Esophagus muscularis mucosa (tissue), 4 donors: Measurements from ENCODE around the gene SYNE1. TPM values are rescaled to one million over a fixed set of nuclear protein-coding genes. Genes with fewer than 3 reads are reported as not detected.

Source experiments
- DNase-seq: peaks from one replicate; pipeline ENCODE4 v3.0.0-alpha.2; 2017; ENCODE audit errors: extremely low spot score
- H3K27ac ChIP-seq, 4 donors: fragments of 200-600 bp; sonication (generic); replicated peaks in 1 of 4; 1 replicate in 3 of 4; 2 replicates in 1 of 4; pipeline ENCODE4 v1.5.1; 2016 to 2019; ENCODE audit warnings: mild to moderate bottlenecking in 1 of 4
- H3K27me3 ChIP-seq, 4 donors: fragments of 200-600 bp; sonication (generic); one replicate each; pipeline versions ENCODE4 v1.5.1 to v1.6.0; 2016 to 2019
- H3K36me3 ChIP-seq, 4 donors: fragments of 200-600 bp; sonication (generic); one replicate each; pipeline ENCODE4 v1.5.1; 2016 to 2019
- H3K4me1 ChIP-seq, 4 donors: fragments of 200-600 bp; sonication (generic); one replicate each; pipeline ENCODE4 v1.5.1; 2016 to 2019
- H3K4me3 ChIP-seq, 4 donors: fragments of 200-600 bp; sonication (generic); 1 replicate in 2 of 4; 2 replicates in 2 of 4; pipeline ENCODE4 v1.5.1; 2016 to 2019; ENCODE audit warnings: mild to moderate bottlenecking in 4 of 4, moderate library complexity in 1 of 4
- H3K9me3 ChIP-seq, 4 donors: fragments of 200-600 bp; sonication (generic); 1 replicate in 3 of 4; 2 replicates in 1 of 4; pipeline ENCODE4 v1.5.1; 2016 to 2019
- EP300 ChIP-seq: sonication (generic); formaldehyde crosslinking; IDR thresholded peaks from one replicate; pipeline ENCODE4 v1.6.1; 2017; ENCODE audit warnings: antibody characterized with exemption
- POLR2A ChIP-seq: fragments of 450-650 bp; IDR thresholded peaks from one replicate; pipeline ENCODE4 v1.6.1; 2017; ENCODE audit warnings: antibody characterized with exemption, moderate library complexity, mild to moderate bottlenecking, low read depth
- POLR2AphosphoS5 ChIP-seq, 2 donors: sonication (generic); formaldehyde crosslinking; IDR thresholded peaks; one replicate each; pipeline ENCODE4 v1.6.1; 2017; ENCODE audit warnings: antibody characterized with exemption in 2 of 2
- WGBS: methylation state at CpG from one replicate; pipeline ENCODE4 v1.1.5; 2018; 5-methylcytosine and 5-hydroxymethylcytosine counted together
- intact Hi-C: fragments of 100-400 bp; cut with DNase I; formaldehyde crosslinking; loops from one replicate; pipeline ENCODE4 v1.15.1; 2023
- total RNA-seq, 4 donors: library from RNA; depleted of rRNA; stranded (reverse); fragments of >200 nt; gene quantifications; one replicate each; pipeline versions ENCODE4 v1.1.0 to v1.2.1, GENCODE V29; 2016
- TF ChIP-seq, protein P1 (sequence below), 3 experiments: fragments of 200-600 bp in 2 of 3; fragments of 450-650 bp in 1 of 3; sonication (generic) in 2 of 3; IDR thresholded peaks; one replicate each; pipeline ENCODE4 v1.5.1; 2017 to 2019; ENCODE audit warnings: antibody characterized with exemption in 3 of 3, mild to moderate bottlenecking in 2 of 3, moderate library complexity in 1 of 3

The SYNE1 gene
- total RNA-seq, 4 donors from 2014 or later = 151 to 196 (median 170) TPM

- Histone ChIP-seq H3K36me3 (peaks cover 32 to 79% (median 47%) of the 10 kb centered on the region in 4 donors), H3K27ac (peak overlapping the region in 3 of 4 donors; percentile 1 to 29 (median 2))
- 37% methylated on average over 1 of the region's 1 CpG for WGBS
These were observed 331.5 kb downstream of the SYNE1 start for GRCh38 chr6:152305672-152306071.

DNA sequence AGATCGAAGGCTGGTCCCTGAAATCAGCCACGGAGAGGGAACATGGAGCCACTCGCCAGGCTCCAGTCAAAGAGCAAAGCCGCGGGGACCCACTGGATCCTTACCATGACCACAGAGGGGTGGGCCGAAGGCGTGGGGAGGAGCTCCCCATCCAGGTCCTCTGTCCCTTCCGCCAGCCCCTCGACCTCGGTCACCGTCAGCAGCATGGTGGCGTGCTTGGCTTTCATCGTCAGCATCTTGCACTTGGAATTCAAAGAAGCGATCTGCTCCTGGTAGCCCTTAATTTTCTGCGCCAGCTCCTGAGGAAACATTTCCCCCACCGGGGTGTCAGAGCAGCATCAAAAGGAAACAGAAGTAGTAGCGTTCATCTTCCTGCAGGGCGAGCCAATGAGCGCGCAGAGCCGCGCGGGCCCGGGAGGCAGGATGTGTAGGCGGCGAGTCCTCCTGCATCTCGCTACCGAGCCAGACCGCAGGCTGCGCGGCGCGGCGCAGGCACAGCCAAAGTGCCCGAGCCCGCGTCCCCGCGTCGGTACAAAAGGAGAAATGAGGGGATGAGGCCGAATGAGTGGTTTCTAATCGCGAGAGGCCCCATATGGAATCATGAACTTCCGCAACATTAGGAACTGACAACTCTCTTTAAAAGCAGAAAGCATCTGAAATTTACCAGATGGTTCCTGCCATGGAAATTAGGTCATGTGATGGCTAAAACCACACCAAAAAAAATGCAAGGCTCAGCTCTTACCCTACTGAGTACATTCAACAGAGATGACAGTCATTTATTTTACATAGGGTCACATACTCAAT lies 335.2 kb downstream of the SYNE1 start:
- TF ChIP-seq, protein P1, sequence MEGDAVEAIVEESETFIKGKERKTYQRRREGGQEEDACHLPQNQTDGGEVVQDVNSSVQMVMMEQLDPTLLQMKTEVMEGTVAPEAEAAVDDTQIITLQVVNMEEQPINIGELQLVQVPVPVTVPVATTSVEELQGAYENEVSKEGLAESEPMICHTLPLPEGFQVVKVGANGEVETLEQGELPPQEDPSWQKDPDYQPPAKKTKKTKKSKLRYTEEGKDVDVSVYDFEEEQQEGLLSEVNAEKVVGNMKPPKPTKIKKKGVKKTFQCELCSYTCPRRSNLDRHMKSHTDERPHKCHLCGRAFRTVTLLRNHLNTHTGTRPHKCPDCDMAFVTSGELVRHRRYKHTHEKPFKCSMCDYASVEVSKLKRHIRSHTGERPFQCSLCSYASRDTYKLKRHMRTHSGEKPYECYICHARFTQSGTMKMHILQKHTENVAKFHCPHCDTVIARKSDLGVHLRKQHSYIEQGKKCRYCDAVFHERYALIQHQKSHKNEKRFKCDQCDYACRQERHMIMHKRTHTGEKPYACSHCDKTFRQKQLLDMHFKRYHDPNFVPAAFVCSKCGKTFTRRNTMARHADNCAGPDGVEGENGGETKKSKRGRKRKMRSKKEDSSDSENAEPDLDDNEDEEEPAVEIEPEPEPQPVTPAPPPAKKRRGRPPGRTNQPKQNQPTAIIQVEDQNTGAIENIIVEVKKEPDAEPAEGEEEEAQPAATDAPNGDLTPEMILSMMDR (IDR thresholded peaks at IDR 0.05) = peak; percentile 39 to 71 (median 51)
- TF ChIP-seq POLR2AphosphoS5 (IDR thresholded peaks at IDR 0.05) = peak; percentile 70 to 79
- no peak for TF ChIP-seq EP300
- no peak for TF ChIP-seq POLR2A
- Histone ChIP-seq H3K4me1 (peaks cover 3 to 40% (median 39%) of the 10 kb centered on the region in 4 donors), H3K4me3 (peak overlapping the region; percentile 61 to 64 (median 64)), H3K9me3 (no peaks in the 10 kb centered on the region), H3K27ac (peak overlapping the region; percentile 71 to 83 (median 78)), H3K27me3 (no peaks in the 10 kb centered on the region), H3K36me3 (peaks cover 0 to 65% (median 14%) of the 10 kb centered on the region in 4 donors)
- DNase-seq = peak; percentile 96
- under 1% methylated on average over 22 of the region's 44 CpGs for WGBS
- intact Hi-C loops = no loop called here

More at GRCh38 chr6:152305672-152306071, 331.5 kb downstream of the SYNE1 start:
- H3K27me3 ChIP-seq = no peaks in the 10 kb centered on the region
- no peak overlapping the region for H3K4me3 ChIP-seq
- intact Hi-C loops = no loop called here
- TF ChIP-seq, protein P1 (IDR thresholded peaks at IDR 0.05) = no peak
- no peak for TF ChIP-seq POLR2A
- H3K4me1 ChIP-seq = peaks cover 3 to 19% (median 11%) of the 10 kb centered on the region in 4 donors
- DNase-seq = no peak
- H3K9me3 ChIP-seq = no peaks in the 10 kb centered on the region

DNA sequence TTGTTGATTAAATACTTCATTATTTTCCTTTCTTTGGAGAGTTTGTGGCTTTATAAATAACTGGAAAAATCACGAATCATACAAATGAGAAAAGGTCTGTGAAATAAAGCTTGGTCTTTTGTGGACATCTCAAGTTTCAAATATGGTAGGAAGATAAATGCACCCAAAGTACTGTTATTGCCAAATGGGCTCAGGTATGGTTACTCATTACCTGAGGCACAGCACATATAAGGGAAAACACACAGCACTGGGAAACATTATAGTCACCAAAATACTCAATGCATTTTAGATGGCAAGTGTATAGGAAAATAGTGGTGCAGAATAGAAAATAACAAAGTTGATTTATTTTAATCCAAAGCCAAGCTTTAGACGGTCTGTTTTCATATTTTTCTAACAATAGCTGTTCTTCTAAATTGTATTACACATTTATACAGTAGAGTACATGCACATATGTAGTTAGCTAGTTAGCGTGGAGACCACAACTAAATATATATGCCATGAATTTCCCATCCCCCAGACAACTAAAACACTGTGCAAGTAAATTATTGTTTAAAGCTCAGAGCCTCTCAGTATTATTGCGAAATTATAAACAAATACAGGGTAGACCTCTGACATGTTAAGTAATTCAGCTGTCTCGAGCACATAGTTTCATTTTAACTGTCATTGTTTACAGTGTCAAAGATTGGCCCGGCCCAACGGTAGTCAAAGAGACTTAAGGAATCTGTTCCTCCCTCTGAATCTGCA lies 336.0 kb downstream of the SYNE1 start:
- peak overlapping the region; percentile 71 to 83 (median 78) for H3K27ac ChIP-seq
- no peak for DNase-seq
- H3K9me3 ChIP-seq = no peaks in the 10 kb centered on the region
- peaks cover 3 to 45% (median 41%) of the 10 kb centered on the region in 4 donors for H3K4me1 ChIP-seq
- TF ChIP-seq, protein P1 (IDR thresholded peaks at IDR 0.05) = no peak
- no peak for TF ChIP-seq EP300
- TF ChIP-seq POLR2AphosphoS5 (IDR thresholded peaks at IDR 0.05) = no peak
- no peak for TF ChIP-seq POLR2A
- 12% methylated on average over 7 of the region's 7 CpGs for WGBS
- no peaks in the 10 kb centered on the region for H3K27me3 ChIP-seq
- H3K4me3 ChIP-seq = peak overlapping the region; percentile 61 to 64 (median 64)
- intact Hi-C loops = no loop called here
- peaks cover 0 to 60% (median 10%) of the 10 kb centered on the region in 4 donors for H3K36me3 ChIP-seq

DNA sequence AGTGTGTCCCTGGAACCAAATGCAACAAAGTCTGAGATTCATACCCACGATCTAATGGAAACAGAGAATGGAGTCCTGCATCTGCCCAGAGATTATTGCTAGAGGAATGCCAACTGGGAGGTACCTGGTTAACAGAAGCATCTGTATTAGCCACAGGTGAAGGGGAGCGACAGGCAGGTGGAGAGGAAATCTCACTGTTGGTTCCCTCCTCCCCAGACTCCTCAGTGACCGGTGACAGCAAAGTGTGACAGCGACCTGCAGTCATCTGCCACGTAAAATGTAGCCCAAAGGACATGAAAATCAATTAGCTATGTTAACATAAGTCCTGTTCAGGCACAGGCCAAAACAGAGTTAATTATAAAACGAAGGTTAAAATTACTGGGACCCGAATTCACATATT lies 336.6 kb downstream of the SYNE1 start:
- Histone ChIP-seq H3K36me3 (peaks cover 0 to 61% (median 11%) of the 10 kb centered on the region in 4 donors), H3K27ac (peak overlapping the region in 2 of 4 donors; percentile 5 to 75), H3K9me3 (no peaks in the 10 kb centered on the region), H3K4me1 (peaks cover 3 to 48% (median 41%) of the 10 kb centered on the region in 4 donors), H3K4me3 (peak overlapping the region in 1 of 4 donors; percentile 61), H3K27me3 (no peaks in the 10 kb centered on the region)
- WGBS = 85% methylated on average over 7 of the region's 7 CpGs
- TF ChIP-seq, protein P1 (IDR thresholded peaks at IDR 0.05) = no peak
- TF ChIP-seq POLR2AphosphoS5 (IDR thresholded peaks at IDR 0.05) (no peak), EP300 (no peak), POLR2A (no peak)
- DNase-seq = no peak
- intact Hi-C loops = no loop called here
